ENCODE data around the gene ENDOU. TPM values are rescaled to one million over a fixed set of nuclear protein-coding genes. Genes with fewer than 3 reads are reported as not detected.

The ENDOU gene
- total and polyA plus RNA-seq, 2 donors (not counting 1 experiment from before 2014, with no cell fraction given), result 0.09 to 0.17 TPM

DNA sequence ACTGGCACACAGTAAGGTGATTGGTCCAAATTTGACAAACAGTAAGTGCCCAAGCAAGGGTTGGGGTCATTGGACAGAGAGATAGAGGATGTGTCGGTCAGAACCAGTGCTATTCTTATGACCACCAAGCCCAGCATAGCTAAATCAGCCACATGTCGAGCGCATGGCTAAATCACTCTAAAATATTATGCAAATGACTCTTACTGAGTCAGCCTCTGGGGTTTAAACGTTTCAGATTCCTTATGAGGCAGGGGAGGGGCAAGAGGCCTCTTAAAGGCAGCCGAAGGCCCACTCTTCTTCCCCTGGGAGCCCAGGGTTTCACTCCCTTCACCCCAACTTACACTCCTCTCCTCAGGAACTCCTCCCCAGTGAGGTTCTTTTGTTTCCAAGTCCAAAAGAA is 603 bp upstream of the ENDOU start:
- Histone ChIP-seq H3K4me2 (ENCODE audit: extremely low read depth, insufficient read depth, low read length) (no peak overlapping the region), H3K9ac (ENCODE audit: insufficient read depth, low read length) (no peak overlapping the region), H3K27me3 (ENCODE audit: control insufficient read depth, insufficient read depth, low read length) (no peaks in the 10 kb centered on the region), H3K79me2 (ENCODE audit: control insufficient read depth, insufficient read depth, low read length) (no peaks in the 10 kb centered on the region), H3K27ac (ENCODE audit: insufficient read depth, low read length) (peak overlapping the region; percentile 39), H4K20me1 (ENCODE audit: control insufficient read depth, extremely low read depth, insufficient read depth, low read length) (no peaks in the 10 kb centered on the region), H3K4me3 (replicated peaks in 1 of 4; ENCODE audit: control extremely low read depth in 1 of 4, insufficient read depth in 1 of 4, low read depth in 3 of 4, low read length in 4 of 4) (no peak overlapping the region), H3K9me3 (ENCODE audit: control insufficient read depth, insufficient read depth, low read depth, low read length) (no peaks in the 10 kb centered on the region), H3K4me1 (ENCODE audit: control insufficient read depth, extremely low read depth, insufficient read depth, low read length) (peaks cover 20% of the 10 kb centered on the region), H2AFZ (ENCODE audit: low read length) (no peak overlapping the region), H3K36me3 (ENCODE audit: control insufficient read depth, insufficient read depth, low read length) (no peaks in the 10 kb centered on the region)
- TF ChIP-seq EZH2 (IDR thresholded peaks at IDR 0.05; ENCODE audit: low read length, missing control alignments), result no peak
- TF ChIP-seq, protein P1, sequence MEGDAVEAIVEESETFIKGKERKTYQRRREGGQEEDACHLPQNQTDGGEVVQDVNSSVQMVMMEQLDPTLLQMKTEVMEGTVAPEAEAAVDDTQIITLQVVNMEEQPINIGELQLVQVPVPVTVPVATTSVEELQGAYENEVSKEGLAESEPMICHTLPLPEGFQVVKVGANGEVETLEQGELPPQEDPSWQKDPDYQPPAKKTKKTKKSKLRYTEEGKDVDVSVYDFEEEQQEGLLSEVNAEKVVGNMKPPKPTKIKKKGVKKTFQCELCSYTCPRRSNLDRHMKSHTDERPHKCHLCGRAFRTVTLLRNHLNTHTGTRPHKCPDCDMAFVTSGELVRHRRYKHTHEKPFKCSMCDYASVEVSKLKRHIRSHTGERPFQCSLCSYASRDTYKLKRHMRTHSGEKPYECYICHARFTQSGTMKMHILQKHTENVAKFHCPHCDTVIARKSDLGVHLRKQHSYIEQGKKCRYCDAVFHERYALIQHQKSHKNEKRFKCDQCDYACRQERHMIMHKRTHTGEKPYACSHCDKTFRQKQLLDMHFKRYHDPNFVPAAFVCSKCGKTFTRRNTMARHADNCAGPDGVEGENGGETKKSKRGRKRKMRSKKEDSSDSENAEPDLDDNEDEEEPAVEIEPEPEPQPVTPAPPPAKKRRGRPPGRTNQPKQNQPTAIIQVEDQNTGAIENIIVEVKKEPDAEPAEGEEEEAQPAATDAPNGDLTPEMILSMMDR (conservative IDR thresholded peaks at IDR 0.05 in 1 of 2, IDR thresholded peaks at IDR 0.05 in 1 of 2; ENCODE audit: low read depth in 1 of 2, low read length in 2 of 2), result no peak
- peak; percentile 79 to 85 for DNase-seq (ENCODE audit: low read depth in 2 of 2)

DNA sequence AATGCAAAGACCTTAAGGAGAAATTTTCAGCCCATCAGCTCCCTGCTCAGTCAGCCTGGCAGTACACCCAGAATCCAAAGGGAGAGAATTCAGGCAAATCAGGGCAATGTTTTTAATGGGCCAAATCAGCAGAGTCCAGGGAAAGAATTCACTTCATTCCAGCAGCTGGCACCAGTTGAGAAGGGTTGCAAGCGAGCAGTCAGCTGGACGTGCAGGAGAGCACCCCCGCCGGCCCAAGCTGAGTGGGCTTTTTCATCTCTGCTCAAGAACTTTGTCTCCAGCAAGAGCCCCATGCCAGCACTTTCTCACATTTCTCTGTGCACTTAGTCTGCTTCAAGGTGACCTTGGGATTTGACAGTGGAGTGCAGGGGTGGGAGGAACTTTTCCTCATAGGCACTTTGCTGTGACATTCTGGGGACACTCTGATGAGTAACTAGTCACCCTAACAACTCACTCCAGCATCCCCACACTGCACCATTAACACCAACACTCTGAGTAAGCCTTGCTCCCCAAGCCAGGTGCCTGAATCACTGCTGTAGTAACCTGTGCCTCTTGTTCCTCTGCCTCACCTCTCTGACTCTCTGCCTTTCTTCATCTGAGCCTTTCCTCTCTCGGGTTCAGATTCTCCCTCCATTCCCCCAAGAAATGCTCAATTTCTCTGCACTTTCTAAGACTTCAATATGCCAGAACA is 2.2 kb downstream of the ENDOU start:
- no peak for TF ChIP-seq EZH2 (IDR thresholded peaks at IDR 0.05; ENCODE audit: low read length, missing control alignments)
- TF ChIP-seq, protein P1 (conservative IDR thresholded peaks at IDR 0.05 in 1 of 2, IDR thresholded peaks at IDR 0.05 in 1 of 2; ENCODE audit: low read depth in 1 of 2, low read length in 2 of 2), result no peak
- H3K27me3 ChIP-seq (ENCODE audit: control insufficient read depth, insufficient read depth, low read length), result no peaks in the 10 kb centered on the region
- no peak overlapping the region for H3K4me2 ChIP-seq (ENCODE audit: extremely low read depth, insufficient read depth, low read length)
- H3K9ac ChIP-seq (ENCODE audit: insufficient read depth, low read length), result no peak overlapping the region
- DNase-seq (ENCODE audit: low read depth in 2 of 2), result no peak
- no peaks in the 10 kb centered on the region for H3K79me2 ChIP-seq (ENCODE audit: control insufficient read depth, insufficient read depth, low read length)
- peaks cover 8% of the 10 kb centered on the region for H3K4me1 ChIP-seq (ENCODE audit: control insufficient read depth, extremely low read depth, insufficient read depth, low read length)
- no peak overlapping the region for H2AFZ ChIP-seq (ENCODE audit: low read length)
- no peak overlapping the region for H3K4me3 ChIP-seq (replicated peaks in 1 of 4; ENCODE audit: control extremely low read depth in 1 of 4, insufficient read depth in 1 of 4, low read depth in 3 of 4, low read length in 4 of 4)
- H3K9me3 ChIP-seq (ENCODE audit: control insufficient read depth, insufficient read depth, low read depth, low read length), result no peaks in the 10 kb centered on the region
- no peaks in the 10 kb centered on the region for H3K36me3 ChIP-seq (ENCODE audit: control insufficient read depth, insufficient read depth, low read length)
- H4K20me1 ChIP-seq (ENCODE audit: control insufficient read depth, extremely low read depth, insufficient read depth, low read length), result no peaks in the 10 kb centered on the region
- H3K27ac ChIP-seq (ENCODE audit: insufficient read depth, low read length), result no peak overlapping the region

DNA sequence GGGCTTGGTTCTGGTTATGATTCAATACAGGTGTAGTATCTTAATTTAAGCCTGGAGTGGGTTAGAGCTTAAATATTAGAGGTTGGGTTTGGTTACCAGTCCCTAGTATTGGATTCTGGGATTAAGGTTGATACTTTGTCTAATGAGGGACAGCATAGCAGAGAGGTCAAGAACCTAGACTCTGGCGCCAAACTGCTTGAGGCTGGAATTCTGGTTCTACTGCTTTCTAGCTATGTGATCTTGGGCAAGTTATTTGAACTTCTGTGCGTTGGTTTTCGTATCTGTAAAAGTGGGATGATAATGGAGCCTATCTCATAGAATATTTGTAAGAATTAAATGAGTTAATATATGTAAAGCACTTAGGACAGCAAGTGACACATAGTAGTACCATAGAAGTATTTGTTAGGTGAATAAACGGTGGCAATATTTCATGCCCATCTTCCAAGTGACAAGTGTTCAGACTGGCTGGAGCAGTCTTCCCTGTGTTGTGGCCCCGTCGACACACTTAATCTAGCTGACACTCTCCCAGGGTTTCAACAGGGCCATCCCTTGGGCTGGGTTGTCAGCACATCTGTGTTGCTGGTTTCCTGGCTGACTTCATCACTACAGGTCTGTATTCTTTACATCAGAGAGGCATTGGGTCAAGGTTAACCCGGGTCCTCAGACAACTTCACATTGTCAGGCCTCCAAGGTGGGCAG is 3.0 kb downstream of the ENDOU start:
- H3K4me3 ChIP-seq (replicated peaks in 1 of 4; ENCODE audit: control extremely low read depth in 1 of 4, insufficient read depth in 1 of 4, low read depth in 3 of 4, low read length in 4 of 4), result no peak overlapping the region
- H3K36me3 ChIP-seq (ENCODE audit: control insufficient read depth, insufficient read depth, low read length), result no peaks in the 10 kb centered on the region
- H2AFZ ChIP-seq (ENCODE audit: low read length), result no peak overlapping the region
- no peak overlapping the region for H3K4me2 ChIP-seq (ENCODE audit: extremely low read depth, insufficient read depth, low read length)
- TF ChIP-seq, protein P1 (conservative IDR thresholded peaks at IDR 0.05 in 1 of 2, IDR thresholded peaks at IDR 0.05 in 1 of 2; ENCODE audit: low read depth in 1 of 2, low read length in 2 of 2), result no peak
- no peak for TF ChIP-seq EZH2 (IDR thresholded peaks at IDR 0.05; ENCODE audit: low read length, missing control alignments)
- no peak for DNase-seq (ENCODE audit: low read depth in 2 of 2)
- H3K9ac ChIP-seq (ENCODE audit: insufficient read depth, low read length), result no peak overlapping the region
- no peaks in the 10 kb centered on the region for H3K79me2 ChIP-seq (ENCODE audit: control insufficient read depth, insufficient read depth, low read length)
- no peak overlapping the region for H3K27ac ChIP-seq (ENCODE audit: insufficient read depth, low read length)
- H3K4me1 ChIP-seq (ENCODE audit: control insufficient read depth, extremely low read depth, insufficient read depth, low read length), result peaks cover 11% of the 10 kb centered on the region
- no peaks in the 10 kb centered on the region for H4K20me1 ChIP-seq (ENCODE audit: control insufficient read depth, extremely low read depth, insufficient read depth, low read length)
- no peaks in the 10 kb centered on the region for H3K27me3 ChIP-seq (ENCODE audit: control insufficient read depth, insufficient read depth, low read length)
- H3K9me3 ChIP-seq (ENCODE audit: control insufficient read depth, insufficient read depth, low read depth, low read length), result no peaks in the 10 kb centered on the region
